22Rv1 (cell line): ENCODE measurements around the gene TP73.
"Not testable (repeated sequence)": the region's sequence is repeated elsewhere in the genome, so short reads cannot be mapped to it uniquely, and the experiment has no call there.

Source experiments
- H3K27ac ChIP-seq: fragments of 450-650 bp; 2 replicates; pipeline ENCODE4 v1.5.1; 2017
- ZFX ChIP-seq: fragments of 450-650 bp; IDR thresholded peaks from 2 replicates; pipeline ENCODE4 v1.6.1; 2017; ENCODE audit warnings: antibody characterized with exemption, borderline replicate concordance
- TF ChIP-seq, protein P1 (sequence below): fragments of 450-650 bp; IDR thresholded peaks from 2 replicates; pipeline ENCODE4 v1.5.1; 2017; ENCODE audit warnings: mild to moderate bottlenecking

Gene TP73

DNA sequence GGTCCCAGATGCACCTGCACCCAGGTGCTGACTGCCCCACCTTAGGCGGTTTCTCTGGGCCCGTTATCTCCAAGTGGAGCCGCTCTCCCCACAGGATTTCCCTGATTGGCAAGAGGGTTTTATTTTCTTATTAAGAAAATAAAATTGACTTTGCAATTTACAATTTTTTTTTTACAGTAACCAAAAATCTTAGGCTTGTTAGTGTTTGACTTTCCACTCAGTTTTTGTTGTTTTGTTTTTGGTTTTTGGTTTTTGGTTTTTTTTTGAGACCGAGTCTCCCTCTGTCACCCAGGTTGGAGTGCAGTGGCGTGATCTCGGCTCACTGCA lies 95.2 kb downstream of the TP73 start:
- no peak for TF ChIP-seq ZFX
- no peak overlapping the region for H3K27ac ChIP-seq

- no peak for TF ChIP-seq ZFX
- no peak overlapping the region for H3K27ac ChIP-seq
These were observed 95.6 kb downstream of the TP73 start for GRCh38 chr1:3747903-3748302.

GRCh38 chr1:3748316-3748900 lies 96.1 kb downstream of the TP73 start:
- not testable (repeated sequence) for H3K27ac ChIP-seq

DNA sequence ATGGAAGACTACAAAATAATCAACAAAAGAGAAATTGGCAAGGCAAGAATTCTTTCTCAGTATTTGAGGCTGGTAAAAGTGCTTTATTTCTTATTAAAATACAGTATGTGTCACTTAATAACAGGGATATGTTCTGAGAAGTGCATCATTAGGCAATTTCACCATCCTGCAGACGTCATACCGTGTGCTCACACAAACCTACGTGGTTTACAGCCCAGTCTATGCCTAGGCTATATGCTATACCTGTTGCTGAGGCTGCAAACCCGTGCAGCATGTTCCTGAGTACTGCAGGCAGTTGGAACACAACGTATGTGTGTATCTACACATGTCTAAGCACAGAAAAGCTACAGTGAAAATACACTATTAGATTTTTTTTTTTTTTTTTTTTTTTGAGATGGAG lies 97.2 kb downstream of the TP73 start:
- no peak for TF ChIP-seq ZFX
- TF ChIP-seq, protein P1, sequence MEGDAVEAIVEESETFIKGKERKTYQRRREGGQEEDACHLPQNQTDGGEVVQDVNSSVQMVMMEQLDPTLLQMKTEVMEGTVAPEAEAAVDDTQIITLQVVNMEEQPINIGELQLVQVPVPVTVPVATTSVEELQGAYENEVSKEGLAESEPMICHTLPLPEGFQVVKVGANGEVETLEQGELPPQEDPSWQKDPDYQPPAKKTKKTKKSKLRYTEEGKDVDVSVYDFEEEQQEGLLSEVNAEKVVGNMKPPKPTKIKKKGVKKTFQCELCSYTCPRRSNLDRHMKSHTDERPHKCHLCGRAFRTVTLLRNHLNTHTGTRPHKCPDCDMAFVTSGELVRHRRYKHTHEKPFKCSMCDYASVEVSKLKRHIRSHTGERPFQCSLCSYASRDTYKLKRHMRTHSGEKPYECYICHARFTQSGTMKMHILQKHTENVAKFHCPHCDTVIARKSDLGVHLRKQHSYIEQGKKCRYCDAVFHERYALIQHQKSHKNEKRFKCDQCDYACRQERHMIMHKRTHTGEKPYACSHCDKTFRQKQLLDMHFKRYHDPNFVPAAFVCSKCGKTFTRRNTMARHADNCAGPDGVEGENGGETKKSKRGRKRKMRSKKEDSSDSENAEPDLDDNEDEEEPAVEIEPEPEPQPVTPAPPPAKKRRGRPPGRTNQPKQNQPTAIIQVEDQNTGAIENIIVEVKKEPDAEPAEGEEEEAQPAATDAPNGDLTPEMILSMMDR = no peak
- H3K27ac ChIP-seq = no peak overlapping the region

GRCh38 chr1:3750741-3751140 lies 98.4 kb downstream of the TP73 start:
- TF ChIP-seq, protein P1 = no peak
- TF ChIP-seq ZFX = no peak
- H3K27ac ChIP-seq = no peak overlapping the region

- TF ChIP-seq, protein P1 = no peak
- TF ChIP-seq ZFX = no peak
- H3K27ac ChIP-seq = no peak within 1 kb of the TSS
These were observed 100.2 kb downstream of the TP73 start, which contains the start of gene CCDC27 for GRCh38 chr1:3752400-3752945. CCDC27 (plus strand) TSS chr1:3752450; CDS start chr1:3752482, 32 bp downstream.

- H3K27ac ChIP-seq = no peak overlapping the region
- TF ChIP-seq ZFX = no peak
- TF ChIP-seq, protein P1 = no peak
These were observed 101.5 kb downstream of the TP73 start for GRCh38 chr1:3753656-3754454.

- TF ChIP-seq ZFX = no peak
- TF ChIP-seq, protein P1 = no peak
- no peak overlapping the region for H3K27ac ChIP-seq
These were observed 104.1 kb downstream of the TP73 start for GRCh38 chr1:3756394-3756793.
